Thyroid gland (tissue), 4 donors: ENCODE results near the gene C1orf210. TPM values are rescaled to one million over a fixed set of nuclear protein-coding genes. Genes with fewer than 3 reads are reported as not detected.

Experiments used
- DNase-seq, 2 donors: peaks; one replicate each; pipeline ENCODE4 v3.0.0-alpha.2; 2019
- H3K27ac ChIP-seq, 3 donors: fragments of 200-600 bp; sonication (generic); 1 replicate in 2 of 3; 2 replicates in 1 of 3; pipeline ENCODE4 v1.5.1; 2016 to 2019; ENCODE audit warnings: mild to moderate bottlenecking in 1 of 3, moderate library complexity in 1 of 3
- H3K27me3 ChIP-seq: fragments of 200-600 bp; sonication (generic); one replicate; pipeline ENCODE4 v1.5.1; 2019
- H3K36me3 ChIP-seq, 2 donors: fragments of 200-600 bp; sonication (generic); one replicate each; pipeline ENCODE4 v1.5.1; 2016 to 2019
- H3K4me1 ChIP-seq, 2 donors: fragments of 200-600 bp; sonication (generic); one replicate each; pipeline ENCODE4 v1.5.1; 2017 to 2019
- H3K4me3 ChIP-seq, 3 donors: fragments of 200-600 bp; sonication (generic); replicated peaks in 1 of 3; 1 replicate in 2 of 3; 2 replicates in 1 of 3; pipeline ENCODE4 v1.5.1; 2016; ENCODE audit warnings: mild to moderate bottlenecking in 1 of 3
- H3K9me3 ChIP-seq: fragments of 200-600 bp; sonication (generic); one replicate; pipeline ENCODE4 v1.5.1; 2017
- POLR2A ChIP-seq, 2 donors: fragments of 450-650 bp; IDR thresholded peaks; one replicate each; pipeline ENCODE4 v1.6.1; 2017; ENCODE audit warnings: antibody characterized with exemption in 2 of 2, mild to moderate bottlenecking in 2 of 2, moderate library complexity in 1 of 2
- WGBS, 2 donors: methylation state at CpG; one replicate each; pipeline ENCODE4 v1.1.5; 2017; 5-methylcytosine and 5-hydroxymethylcytosine counted together
- intact Hi-C: fragments of 100-400 bp; cut with DNase I; formaldehyde crosslinking; loops from one replicate; pipeline ENCODE4 v1.15.1; 2023
- total RNA-seq, 4 donors: library from RNA; depleted of rRNA; stranded (reverse); fragments of >200 nt; gene quantifications; one replicate each; pipeline ENCODE4 v1.2.3, GENCODE V29; 2016
- TF ChIP-seq, protein P1 (sequence below), 6 experiments: fragments of 200-600 bp in 3 of 6; fragments of 450-650 bp in 3 of 6; sonication (generic) in 3 of 6; IDR thresholded peaks; one replicate each; pipeline ENCODE4 v1.5.1; 2016 to 2019; ENCODE audit warnings: antibody characterized with exemption in 6 of 6, mild to moderate bottlenecking in 2 of 6, inconsistent platforms in 1 of 6, moderate library complexity in 1 of 6

Gene C1orf210
- total RNA-seq, 4 donors from 2014 or later, result 22.7 to 49.7 (median 36.3) TPM

DNA sequence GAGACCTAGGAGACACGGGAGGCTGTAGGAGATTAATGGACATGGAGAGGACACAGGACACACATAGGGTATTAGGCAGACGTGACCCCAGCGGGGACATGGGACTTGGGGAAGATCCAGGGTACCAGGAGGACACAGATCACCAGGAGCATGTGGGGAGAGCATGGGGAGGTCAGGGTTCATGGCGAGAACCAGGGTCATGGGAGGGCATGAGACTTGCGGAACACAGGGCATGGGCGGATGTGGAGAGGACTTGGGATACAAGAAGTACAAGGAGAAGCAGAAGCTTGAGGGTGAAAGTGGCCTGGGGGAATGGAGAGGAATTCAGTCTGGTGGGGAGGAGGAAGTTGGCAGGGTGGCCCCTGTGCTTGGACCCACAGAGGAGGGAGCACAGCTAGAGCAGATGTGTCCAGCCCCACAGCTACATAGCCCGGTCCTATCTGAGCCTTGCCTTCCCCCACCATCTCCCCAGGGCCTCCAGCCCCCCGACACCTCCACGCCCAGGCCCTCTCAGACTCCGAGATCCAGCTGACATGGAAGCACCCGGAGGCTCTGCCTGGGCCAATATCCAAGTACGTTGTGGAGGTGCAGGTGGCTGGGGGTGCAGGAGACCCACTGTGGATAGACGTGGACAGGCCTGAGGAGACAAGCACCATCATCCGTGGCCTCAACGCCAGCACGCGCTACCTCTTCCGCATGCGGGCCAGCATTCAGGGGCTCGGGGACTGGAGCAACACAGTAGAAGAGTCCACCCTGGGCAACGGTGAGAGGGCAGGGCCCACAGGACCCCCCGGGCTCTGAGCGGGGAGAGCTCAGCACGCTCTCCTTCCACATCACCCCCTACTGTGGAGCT, 27.5 kb upstream of the C1orf210 start:
- Histone ChIP-seq H3K9me3 (no peaks in the 10 kb centered on the region), H3K4me1 (peaks cover 5 to 10% of the 10 kb centered on the region in 2 donors), H3K27ac (no peak overlapping the region), H3K36me3 (peaks cover 0 to 4% of the 10 kb centered on the region in 2 donors), H3K4me3 (no peak overlapping the region), H3K27me3 (no peaks in the 10 kb centered on the region)
- TF ChIP-seq POLR2A (IDR thresholded peaks at IDR 0.05), result no peak
- TF ChIP-seq, protein P1, sequence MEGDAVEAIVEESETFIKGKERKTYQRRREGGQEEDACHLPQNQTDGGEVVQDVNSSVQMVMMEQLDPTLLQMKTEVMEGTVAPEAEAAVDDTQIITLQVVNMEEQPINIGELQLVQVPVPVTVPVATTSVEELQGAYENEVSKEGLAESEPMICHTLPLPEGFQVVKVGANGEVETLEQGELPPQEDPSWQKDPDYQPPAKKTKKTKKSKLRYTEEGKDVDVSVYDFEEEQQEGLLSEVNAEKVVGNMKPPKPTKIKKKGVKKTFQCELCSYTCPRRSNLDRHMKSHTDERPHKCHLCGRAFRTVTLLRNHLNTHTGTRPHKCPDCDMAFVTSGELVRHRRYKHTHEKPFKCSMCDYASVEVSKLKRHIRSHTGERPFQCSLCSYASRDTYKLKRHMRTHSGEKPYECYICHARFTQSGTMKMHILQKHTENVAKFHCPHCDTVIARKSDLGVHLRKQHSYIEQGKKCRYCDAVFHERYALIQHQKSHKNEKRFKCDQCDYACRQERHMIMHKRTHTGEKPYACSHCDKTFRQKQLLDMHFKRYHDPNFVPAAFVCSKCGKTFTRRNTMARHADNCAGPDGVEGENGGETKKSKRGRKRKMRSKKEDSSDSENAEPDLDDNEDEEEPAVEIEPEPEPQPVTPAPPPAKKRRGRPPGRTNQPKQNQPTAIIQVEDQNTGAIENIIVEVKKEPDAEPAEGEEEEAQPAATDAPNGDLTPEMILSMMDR (IDR thresholded peaks at IDR 0.05), result no peak
- intact Hi-C loops, result no loop called here
- DNase-seq, result no peak
- 92 to 94% methylated on average over 12 to 20 of the region's 24 CpGs for WGBS, 2 donors

DNA sequence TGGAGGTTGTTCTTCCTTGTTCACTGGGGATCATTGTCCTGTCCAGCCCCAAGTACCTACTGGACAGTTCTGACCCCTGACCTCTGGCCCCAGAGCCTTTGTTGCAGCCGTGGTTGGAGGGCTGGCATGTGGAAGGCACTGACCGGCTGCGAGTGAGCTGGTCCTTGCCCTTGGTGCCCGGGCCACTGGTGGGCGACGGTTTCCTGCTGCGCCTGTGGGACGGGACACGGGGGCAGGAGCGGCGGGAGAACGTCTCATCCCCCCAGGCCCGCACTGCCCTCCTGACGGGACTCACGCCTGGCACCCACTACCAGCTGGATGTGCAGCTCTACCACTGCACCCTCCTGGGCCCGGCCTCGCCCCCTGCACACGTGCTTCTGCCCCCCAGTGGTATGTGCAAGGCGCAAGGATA, 26.8 kb upstream of the C1orf210 start:
- no peak for TF ChIP-seq POLR2A (IDR thresholded peaks at IDR 0.05)
- Histone ChIP-seq H3K27me3 (no peaks in the 10 kb centered on the region), H3K4me3 (no peak overlapping the region), H3K27ac (no peak overlapping the region), H3K9me3 (no peaks in the 10 kb centered on the region), H3K36me3 (peaks cover 0 to 4% of the 10 kb centered on the region in 2 donors), H3K4me1 (peaks cover 12 to 16% of the 10 kb centered on the region in 2 donors)
- 91% methylated on average over 6 to 17 of the region's 19 CpGs for WGBS, 2 donors
- intact Hi-C loops, result no loop called here
- no peak for DNase-seq

DNA sequence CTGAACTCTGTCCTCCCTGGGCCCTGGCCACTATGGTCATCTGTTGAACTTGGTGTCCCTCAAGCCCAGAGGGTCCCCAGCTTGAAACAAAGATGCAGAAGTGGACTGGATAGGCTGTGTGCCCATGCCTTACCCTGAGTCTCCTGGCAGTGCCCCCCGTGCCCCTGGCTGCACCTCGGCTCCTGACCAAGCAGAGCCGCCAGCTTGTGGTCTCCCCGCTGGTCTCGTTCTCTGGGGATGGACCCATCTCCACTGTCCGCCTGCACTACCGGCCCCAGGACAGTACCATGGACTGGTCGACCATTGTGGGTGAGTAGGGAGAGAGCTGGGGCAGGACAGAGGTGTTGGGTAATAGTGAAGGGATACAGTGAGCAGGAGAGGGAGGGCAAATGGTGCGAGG, 26.1 kb upstream of the C1orf210 start:
- no peak for DNase-seq
- no peak overlapping the region for H3K27ac ChIP-seq
- H3K9me3 ChIP-seq, result no peaks in the 10 kb centered on the region
- TF ChIP-seq POLR2A (IDR thresholded peaks at IDR 0.05), result no peak
- TF ChIP-seq, protein P1 (IDR thresholded peaks at IDR 0.05), result no peak
- no peaks in the 10 kb centered on the region for H3K27me3 ChIP-seq
- peaks cover 19 to 23% of the 10 kb centered on the region in 2 donors for H3K4me1 ChIP-seq
- no peak overlapping the region for H3K4me3 ChIP-seq
- H3K36me3 ChIP-seq, result peaks cover 0 to 4% of the 10 kb centered on the region in 2 donors
- 92 to 98% methylated on average over 9 of the region's 9 CpGs for WGBS, 2 donors
- intact Hi-C loops, result no loop called here

DNA sequence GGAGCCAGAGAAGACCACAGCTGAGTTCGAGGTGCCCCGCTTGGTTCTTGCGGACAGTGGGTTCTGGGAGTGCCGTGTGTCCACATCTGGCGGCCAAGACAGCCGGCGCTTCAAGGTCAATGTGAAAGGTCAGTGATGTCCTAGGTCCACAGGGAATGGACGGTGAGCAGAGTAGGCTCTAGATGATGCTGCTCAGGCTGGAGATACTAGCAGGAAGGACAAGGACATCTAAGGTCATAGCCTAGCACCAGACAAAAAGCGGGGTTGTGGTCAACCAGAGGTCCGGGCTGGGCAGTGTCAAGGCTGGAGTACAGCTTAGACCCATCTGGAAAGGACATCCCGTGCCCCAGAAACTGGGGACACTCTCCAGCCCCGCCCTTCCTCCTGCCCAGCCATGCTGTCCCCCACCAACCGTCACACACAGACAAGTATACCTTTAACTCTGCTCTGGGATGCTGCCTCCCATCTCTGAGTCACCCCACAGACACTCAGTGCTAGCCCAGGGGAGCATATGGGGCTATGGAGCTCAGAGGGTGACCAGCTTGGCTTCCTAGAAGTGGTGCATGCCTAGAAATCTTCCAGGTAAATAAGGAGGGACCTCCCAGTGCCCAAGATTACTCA, 24.1 kb upstream of the C1orf210 start:
- intact Hi-C loops, result no loop called here
- DNase-seq, result no peak
- H3K27ac ChIP-seq, result no peak overlapping the region

DNA sequence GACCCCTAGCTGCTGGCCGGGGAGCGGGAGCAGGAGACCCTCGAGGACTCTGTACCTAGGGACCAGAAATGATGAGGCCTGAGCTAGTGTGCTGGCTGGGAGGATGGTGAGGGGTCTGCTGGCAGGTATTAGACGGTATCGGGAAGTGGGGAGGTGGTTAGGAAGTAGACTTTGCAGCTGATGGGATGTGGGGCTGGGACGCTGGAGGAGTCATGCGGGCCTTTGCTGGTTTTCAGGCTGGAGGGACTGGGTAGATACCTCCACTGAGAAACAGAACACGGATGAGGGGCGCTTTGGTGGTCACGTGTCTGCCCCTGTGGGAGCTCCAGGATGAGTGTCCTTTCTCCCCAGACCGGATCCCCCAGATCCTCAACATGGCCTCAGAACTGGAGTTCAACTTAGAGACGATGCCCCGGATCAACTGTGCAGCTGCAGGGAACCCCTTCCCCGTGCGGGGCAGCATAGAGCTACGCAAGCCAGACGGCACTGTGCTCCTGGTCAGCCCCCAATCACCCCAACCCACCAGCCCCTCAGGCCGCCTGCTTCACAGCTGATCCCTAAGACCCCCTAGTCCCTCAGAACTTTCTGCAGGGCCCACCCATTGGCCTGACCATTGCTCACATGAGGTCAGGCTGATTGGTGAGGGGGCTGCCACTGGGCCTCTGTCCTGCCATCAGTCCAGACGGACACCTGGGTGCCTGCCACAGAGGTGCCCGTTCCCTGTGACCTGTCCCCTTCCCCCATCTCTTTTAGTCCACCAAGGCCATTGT, 23.4 kb upstream of the C1orf210 start:
- no peak overlapping the region for H3K4me3 ChIP-seq
- no peaks in the 10 kb centered on the region for H3K9me3 ChIP-seq
- no peak for DNase-seq
- intact Hi-C loops, result no loop called here
- peak overlapping the region in 1 of 3 donors; percentile 97 for H3K27ac ChIP-seq
- H3K27me3 ChIP-seq, result no peaks in the 10 kb centered on the region
- WGBS, 2 donors, result 95% methylated on average over 17 to 18 of the region's 20 CpGs
- peaks cover 44 to 46% of the 10 kb centered on the region in 2 donors for H3K4me1 ChIP-seq
- no peak for TF ChIP-seq POLR2A (IDR thresholded peaks at IDR 0.05)
- TF ChIP-seq, protein P1 (IDR thresholded peaks at IDR 0.05), result no peak
- peaks cover 0 to 4% of the 10 kb centered on the region in 2 donors for H3K36me3 ChIP-seq

More for the DNA sequence above, 24.1 kb upstream of the C1orf210 start:
- H3K9me3 ChIP-seq, result no peaks in the 10 kb centered on the region
- TF ChIP-seq, protein P1 (IDR thresholded peaks at IDR 0.05), result no peak
- TF ChIP-seq POLR2A (IDR thresholded peaks at IDR 0.05), result no peak
- H3K4me3 ChIP-seq, result no peak overlapping the region
- WGBS, 2 donors, result 88 to 96% methylated on average over 11 to 13 of the region's 13 CpGs
- peaks cover 37 to 39% of the 10 kb centered on the region in 2 donors for H3K4me1 ChIP-seq
- H3K36me3 ChIP-seq, result peaks cover 0 to 4% of the 10 kb centered on the region in 2 donors
- no peaks in the 10 kb centered on the region for H3K27me3 ChIP-seq
